ENCODE measurements around the gene RNASEH2A. TPM values are rescaled to one million over a fixed set of nuclear protein-coding genes. Genes with fewer than 3 reads are reported as not detected.
"Not testable (repeated sequence)": the region's sequence is repeated elsewhere in the genome, so short reads cannot be mapped to it uniquely, and the experiment has no call there.

The RNASEH2A gene
- total and polyA plus RNA-seq, 4 experiments from 2014 or later, result 10.5 to 23.5 (median 14.7) TPM

DNA sequence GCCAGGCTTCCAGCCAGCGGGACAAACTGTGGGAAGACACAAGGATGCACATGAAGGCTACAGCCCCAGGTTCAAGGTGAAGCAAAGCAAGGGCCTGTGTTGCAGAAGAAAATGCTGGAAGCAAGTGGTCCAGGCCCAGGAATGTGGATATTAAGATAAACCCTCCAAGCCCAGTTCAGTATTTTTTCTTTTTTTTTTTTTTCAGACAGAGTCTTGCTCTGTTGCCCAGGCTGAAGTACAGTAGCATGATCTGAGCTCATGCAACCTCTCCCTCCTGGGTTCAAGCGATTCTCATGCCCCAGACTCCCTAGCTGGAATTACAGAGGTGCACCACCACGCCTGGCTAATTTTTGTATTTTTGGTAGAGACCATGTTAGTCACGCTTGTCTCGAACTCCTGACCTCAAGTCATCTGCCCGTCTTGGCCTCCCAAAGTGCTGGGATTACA lies 9.2 kb upstream of the RNASEH2A start:
- no peak for DNase-seq
- H3K27ac Mint-ChIP-seq, result peak overlapping the region in 2 of 7 donors; percentile 98 to 99

DNA sequence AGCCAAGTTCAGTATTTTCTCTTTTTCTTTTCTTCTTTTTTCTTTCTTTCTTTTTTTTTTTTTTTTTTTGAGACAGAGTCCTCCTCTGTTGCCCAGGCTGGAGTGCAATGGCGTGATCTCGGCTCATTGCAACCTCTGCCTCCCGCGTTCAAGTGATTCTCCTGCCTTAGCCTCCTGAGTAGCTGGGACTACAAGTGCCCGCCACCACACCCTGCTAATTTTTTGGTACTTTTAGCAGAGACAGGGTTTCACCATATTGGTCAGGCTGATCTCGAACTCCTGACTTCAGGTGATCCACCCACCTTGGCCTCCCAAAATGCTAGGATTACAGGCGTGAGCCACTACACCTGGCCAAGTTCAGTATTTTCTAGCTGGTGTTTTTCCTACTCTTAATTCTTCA lies 8.8 kb upstream of the RNASEH2A start:
- peaks cover 30 to 60% (median 40%) of the 10 kb centered on the region in 4 donors for H3K4me1 Mint-ChIP-seq
- not testable (repeated sequence) for H3K27ac ChIP-seq (ENCODE audit: low read depth, low read length); H3K4me3 Mint-ChIP-seq; H3K27me3 ChIP-seq (ENCODE audit: insufficient read depth, low read length); H3K4me3 ChIP-seq (ENCODE audit: low read length in 2 of 2); H3K27ac Mint-ChIP-seq; H3K27me3 Mint-ChIP-seq; H3K9me3 ChIP-seq (ENCODE audit: control insufficient read depth in 1 of 2, low read length in 2 of 2); DNase-seq
- H3K9me3 Mint-ChIP-seq, result peaks cover 0 to 11% (median 0%) of the 10 kb centered on the region in 8 donors
- ChIA-PET POLR2A (ENCODE audit: partially characterized antibody) (interaction anchor here (2.6 to 20.0 kb wide), 4 partner anchors 10 to 75 kb away, joined by 11 to 1162 read pairs (median 22); partner anchors contain the start of genes HOOK2 and TNPO2), CTCF (ENCODE audit: partially characterized antibody) (interaction anchor here (0.7 to 17.4 kb wide), 10 partner anchors 8 to 330 kb away, joined by 3 to 906 read pairs (median 4); partner anchors contain the start of genes HOOK2 and RNASEH2A)
- H3K36me3 Mint-ChIP-seq, result peaks cover 7 to 30% of the 10 kb centered on the region in 2 donors
- H3K4me1 ChIP-seq (ENCODE audit: insufficient read depth, low read length), result peaks cover 48% of the 10 kb centered on the region
- peaks cover 14% of the 10 kb centered on the region for H3K36me3 ChIP-seq (ENCODE audit: insufficient read depth, low read length)
- intact Hi-C loops (cut with micrococcal nuclease), result loop anchor here (2.0 to 5.0 kb wide), 2 partner anchors 50 to 61 kb away; partner anchors contain the start of gene GET3

More for the DNA sequence above, 9.2 kb upstream of the RNASEH2A start:
- H3K36me3 Mint-ChIP-seq, result peaks cover 7 to 28% of the 10 kb centered on the region in 2 donors
- Histone ChIP-seq H3K4me3 (ENCODE audit: low read length in 2 of 2) (no peak overlapping the region), H3K27ac (ENCODE audit: low read depth, low read length) (no peak overlapping the region), H3K9me3 (ENCODE audit: control insufficient read depth in 1 of 2, low read length in 2 of 2) (no peaks in the 10 kb centered on the region), H3K36me3 (ENCODE audit: insufficient read depth, low read length) (peaks cover 14% of the 10 kb centered on the region), H3K4me1 (ENCODE audit: insufficient read depth, low read length) (peaks cover 43% of the 10 kb centered on the region), H3K27me3 (ENCODE audit: insufficient read depth, low read length) (no peaks in the 10 kb centered on the region)
- no peaks in the 10 kb centered on the region for H3K27me3 Mint-ChIP-seq
- peaks cover 25 to 56% (median 36%) of the 10 kb centered on the region in 4 donors for H3K4me1 Mint-ChIP-seq
- no peak overlapping the region for H3K4me3 Mint-ChIP-seq
- peaks cover 0 to 15% (median 0%) of the 10 kb centered on the region in 8 donors for H3K9me3 Mint-ChIP-seq
- POLR2A ChIA-PET (ENCODE audit: partially characterized antibody), result interaction anchor here (2.1 to 20.0 kb wide), 5 partner anchors 10 to 74 kb away, joined by 11 to 1162 read pairs (median 13); partner anchors contain the start of genes HOOK2 and TNPO2
- intact Hi-C loops (cut with micrococcal nuclease), result loop anchor here (2.0 to 5.0 kb wide), 2 partner anchors 50 to 60 kb away; partner anchors contain the start of gene GET3
- CTCF ChIA-PET (ENCODE audit: partially characterized antibody), result interaction anchor here (0.7 to 17.4 kb wide), 13 partner anchors 9 to 331 kb away, joined by 3 to 906 read pairs (median 4); partner anchors contain the start of genes CALR, GET3, HOOK2 and RNASEH2A

DNA sequence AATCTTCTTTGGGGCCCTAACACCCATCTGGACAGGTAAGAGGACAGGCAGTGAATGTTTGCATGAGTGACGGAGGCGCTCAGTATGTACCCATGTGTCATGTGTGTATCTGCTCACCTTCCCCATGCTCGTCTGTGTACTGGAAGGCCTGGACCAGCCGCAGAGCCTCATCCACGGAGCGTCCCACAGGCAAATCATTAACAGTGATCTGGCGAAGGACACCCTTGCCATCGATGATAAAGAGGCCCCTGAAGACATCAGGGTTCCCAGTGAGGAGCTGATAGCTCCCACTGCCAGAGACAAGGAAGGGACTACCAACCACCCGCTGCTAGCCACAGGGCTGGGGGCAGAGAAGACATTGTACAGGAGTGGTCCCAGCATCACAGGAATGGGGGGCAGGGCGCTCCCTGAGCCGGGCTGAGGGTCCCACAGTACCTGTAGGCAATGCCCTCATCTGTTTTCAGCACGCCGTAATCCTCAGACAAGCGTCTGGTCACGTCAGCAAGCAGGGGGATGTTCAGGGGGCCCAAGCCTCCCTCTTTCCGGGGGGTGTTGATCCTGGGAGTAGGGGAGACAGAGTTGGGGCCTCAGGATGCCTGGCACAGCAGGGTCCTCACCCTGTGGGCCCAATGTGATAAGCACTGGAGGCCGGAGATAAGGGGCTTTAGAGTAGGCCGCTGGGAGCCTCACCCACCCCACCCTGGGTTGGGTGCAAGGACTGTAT lies 6.5 kb upstream of the RNASEH2A start:
- Histone ChIP-seq H3K27ac (ENCODE audit: low read depth, low read length) (peak overlapping the region; percentile 67), H3K9me3 (ENCODE audit: control insufficient read depth in 1 of 2, low read length in 2 of 2) (no peaks in the 10 kb centered on the region), H3K27me3 (ENCODE audit: insufficient read depth, low read length) (no peaks in the 10 kb centered on the region), H3K36me3 (ENCODE audit: insufficient read depth, low read length) (peaks cover 14% of the 10 kb centered on the region), H3K4me1 (ENCODE audit: insufficient read depth, low read length) (peaks cover 39% of the 10 kb centered on the region), H3K4me3 (ENCODE audit: low read length in 2 of 2) (peak overlapping the region in 1 of 2 donors; percentile 65)
- Mint-ChIP-seq H3K27ac (peak overlapping the region in 2 of 7 donors; percentile 7 to 85), H3K9me3 (no peaks in the 10 kb centered on the region), H3K27me3 (no peaks in the 10 kb centered on the region), H3K4me1 (peaks cover 22 to 45% (median 33%) of the 10 kb centered on the region in 4 donors), H3K36me3 (peaks cover 4 to 22% of the 10 kb centered on the region in 2 donors), H3K4me3 (peak overlapping the region; percentile 85 to 92 (median 90))
- ChIA-PET CTCF (ENCODE audit: partially characterized antibody) (interaction anchor here (0.9 to 17.4 kb wide), 3 partner anchors 29 to 63 kb away, joined by 3 to 906 read pairs (median 15); partner anchors contain the start of genes GET3 and HOOK2), POLR2A (ENCODE audit: partially characterized antibody) (interaction anchor here (1.0 to 20.0 kb wide), 6 partner anchors 7 to 118 kb away, joined by 3 to 1162 read pairs (median 6); partner anchors contain the start of genes DHPS, HOOK2 and JUNB)
- intact Hi-C loops (cut with micrococcal nuclease), result loop anchor here (5.0 kb wide), 1 partner anchor 47 kb away; no protein-coding TSS in a partner anchor
- no peak for DNase-seq

DNA sequence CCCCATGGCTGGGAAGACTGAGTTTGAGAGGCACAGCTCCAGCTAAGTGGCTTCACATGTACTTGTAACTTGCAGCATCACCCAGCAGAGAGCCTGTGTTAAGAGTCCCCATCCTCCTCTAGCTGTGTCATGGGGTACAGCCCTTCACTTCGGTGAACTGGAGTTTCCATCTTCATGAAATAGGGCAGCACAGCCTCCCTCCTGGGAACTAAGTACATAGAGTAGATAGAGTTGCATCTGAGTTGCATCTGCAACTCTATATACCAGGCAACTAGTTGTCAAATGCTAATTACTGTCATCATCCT lies 6.0 kb upstream of the RNASEH2A start:
- Histone ChIP-seq H3K4me3 (ENCODE audit: low read length in 2 of 2) (peak overlapping the region; percentile 65 to 78), H3K27me3 (ENCODE audit: insufficient read depth, low read length) (no peaks in the 10 kb centered on the region), H3K36me3 (ENCODE audit: insufficient read depth, low read length) (peaks cover 14% of the 10 kb centered on the region), H3K9me3 (ENCODE audit: control insufficient read depth in 1 of 2, low read length in 2 of 2) (no peaks in the 10 kb centered on the region), H3K27ac (ENCODE audit: low read depth, low read length) (peak overlapping the region; percentile 67), H3K4me1 (ENCODE audit: insufficient read depth, low read length) (peaks cover 34% of the 10 kb centered on the region)
- Mint-ChIP-seq H3K36me3 (peaks cover 4 to 22% of the 10 kb centered on the region in 2 donors), H3K27me3 (no peaks in the 10 kb centered on the region), H3K9me3 (no peaks in the 10 kb centered on the region), H3K4me1 (peaks cover 22 to 43% (median 33%) of the 10 kb centered on the region in 4 donors), H3K27ac (peak overlapping the region; percentile 67 to 90 (median 81)), H3K4me3 (peak overlapping the region; percentile 85 to 92 (median 90))
- ChIA-PET CTCF (ENCODE audit: partially characterized antibody) (interaction anchor here (3.3 to 17.4 kb wide), 2 partner anchors 30 to 47 kb away, joined by 15 to 906 read pairs; partner anchors contain the start of gene HOOK2), POLR2A (ENCODE audit: partially characterized antibody) (interaction anchor here (0.8 to 20.0 kb wide), 7 partner anchors 8 to 119 kb away, joined by 3 to 1162 read pairs (median 4); partner anchors contain the start of genes DHPS, GCDH, HOOK2 and JUNB)
- no peak for DNase-seq
- intact Hi-C loops (cut with micrococcal nuclease), result no loop called here

DNA sequence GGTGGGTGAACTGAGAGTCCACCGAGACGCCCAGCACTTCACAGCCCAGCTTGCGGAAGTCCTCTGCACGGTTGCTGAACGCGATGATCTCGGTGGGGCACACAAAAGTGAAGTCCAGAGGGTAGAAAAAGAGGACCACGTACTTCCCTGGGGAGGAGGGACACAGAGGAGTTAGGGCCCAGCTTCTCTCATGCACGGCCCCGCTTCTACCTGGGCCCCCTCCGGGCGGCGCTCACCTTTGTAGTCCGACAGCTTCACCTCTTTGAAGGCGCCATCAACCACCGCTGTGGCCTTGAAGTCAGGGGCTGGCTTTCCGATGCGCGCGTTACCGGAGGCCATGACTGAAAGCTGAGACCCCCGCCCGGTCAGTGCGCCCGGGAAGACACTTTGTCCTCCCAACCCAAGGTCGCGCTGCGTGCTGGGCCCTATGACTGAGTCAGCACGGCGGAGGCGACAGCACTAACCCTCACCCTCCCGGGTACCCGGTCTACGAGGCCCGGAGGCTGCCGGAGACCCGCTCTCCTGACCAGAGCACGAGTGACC lies 5.4 kb upstream of the RNASEH2A start:
- Mint-ChIP-seq H3K4me1 (peaks cover 19 to 39% (median 30%) of the 10 kb centered on the region in 4 donors), H3K27ac (peak overlapping the region; percentile 67 to 90 (median 81)), H3K9me3 (no peaks in the 10 kb centered on the region), H3K4me3 (peak overlapping the region; percentile 85 to 92 (median 90)), H3K36me3 (peaks cover 4 to 22% of the 10 kb centered on the region in 2 donors), H3K27me3 (no peaks in the 10 kb centered on the region)
- peaks cover 14% of the 10 kb centered on the region for H3K36me3 ChIP-seq (ENCODE audit: insufficient read depth, low read length)
- CTCF ChIA-PET (ENCODE audit: partially characterized antibody), result interaction anchor here (1.4 to 17.4 kb wide), 3 partner anchors 30 to 58 kb away, joined by 3 to 906 read pairs (median 15); partner anchors contain the start of gene HOOK2
- POLR2A ChIA-PET (ENCODE audit: partially characterized antibody), result interaction anchor here (0.6 to 20.0 kb wide), 8 partner anchors 8 to 120 kb away, joined by 3 to 1162 read pairs (median 6); partner anchors contain the start of genes DHPS, GCDH, GET3 and HOOK2
- peak overlapping the region; percentile 65 to 78 for H3K4me3 ChIP-seq (ENCODE audit: low read length in 2 of 2)
- intact Hi-C loops (cut with micrococcal nuclease), result no loop called here
- peaks cover 32% of the 10 kb centered on the region for H3K4me1 ChIP-seq (ENCODE audit: insufficient read depth, low read length)
- peak overlapping the region; percentile 67 for H3K27ac ChIP-seq (ENCODE audit: low read depth, low read length)
- DNase-seq, result peak in 1 of 5 donors; percentile 27
- H3K27me3 ChIP-seq (ENCODE audit: insufficient read depth, low read length), result no peaks in the 10 kb centered on the region
- H3K9me3 ChIP-seq (ENCODE audit: control insufficient read depth in 1 of 2, low read length in 2 of 2), result no peaks in the 10 kb centered on the region

DNA sequence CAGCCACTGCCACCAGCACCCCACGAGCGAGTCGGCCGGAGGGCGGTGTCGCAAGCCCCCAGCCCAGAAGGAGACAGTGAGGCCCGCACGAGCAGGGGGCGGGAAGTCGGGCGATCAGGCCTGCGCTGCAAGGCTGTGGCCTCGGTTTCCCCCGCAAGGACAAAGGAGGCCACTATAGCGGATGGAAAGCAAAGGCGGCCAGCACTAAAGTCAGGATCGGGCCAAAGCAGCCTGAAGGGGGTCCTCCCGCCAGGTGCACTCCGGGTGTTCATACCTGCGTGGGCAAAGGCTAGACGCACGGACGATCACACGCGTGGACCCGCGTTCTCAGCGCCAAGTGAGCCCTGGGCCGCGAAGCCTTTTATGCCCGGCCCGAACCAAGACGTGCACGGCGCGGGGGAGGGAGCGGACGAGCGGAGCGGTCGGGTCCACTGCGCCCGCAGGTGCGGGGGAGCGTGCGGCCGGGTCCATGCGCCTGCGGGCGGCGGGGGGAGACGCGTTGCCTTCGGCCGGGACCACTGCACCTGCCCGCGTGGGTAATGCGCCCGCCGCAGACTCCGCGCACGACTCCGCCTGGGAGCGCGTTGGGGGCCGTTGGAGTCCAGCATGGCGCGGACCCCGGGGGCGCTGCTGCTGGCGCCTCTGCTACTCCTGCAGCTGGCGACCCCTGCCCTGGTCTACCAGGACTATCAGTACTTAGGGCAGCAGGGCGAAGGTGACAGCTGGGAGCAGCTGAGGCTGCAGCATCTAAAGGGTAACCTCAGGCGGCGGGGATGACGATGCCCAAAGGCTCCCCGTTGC lies 4.7 kb upstream of the RNASEH2A start, which contains the start of the genes PRDX2 and THSD8:
TSS of gene PRDX2 (minus strand) at position 335 of the 801 bp plus-strand sequence. CDS start 539 bp downstream, outside the sequence.
TSS of gene THSD8 (plus strand) at position 604 of the 801 bp plus-strand sequence. CDS start at position 607, 3 bp downstream.
- peak; percentile 57 to 77 (median 72) for DNase-seq
- ChIA-PET CTCF (ENCODE audit: partially characterized antibody) (interaction anchor here (0.8 to 17.4 kb wide), 8 partner anchors 9 to 124 kb away, joined by 3 to 906 read pairs (median 6); partner anchors contain the start of gene HOOK2), POLR2A (ENCODE audit: partially characterized antibody) (interaction anchor here (0.6 to 20.0 kb wide), 9 partner anchors 9 to 121 kb away, joined by 3 to 1162 read pairs (median 4); partner anchors contain the start of genes DHPS, GCDH, GET3 and HOOK2)
- H3K27ac ChIP-seq (ENCODE audit: low read depth, low read length), result peak within 1 kb of the TSS; percentile 67
- H3K27ac Mint-ChIP-seq, result peak within 1 kb of the TSS; percentile 67 to 91 (median 81)
- no peaks in the 10 kb centered on the region for H3K9me3 Mint-ChIP-seq
- no peaks in the 10 kb centered on the region for H3K27me3 Mint-ChIP-seq
- H3K36me3 Mint-ChIP-seq, result peaks cover under 1 to 19% of the 10 kb centered on the region in 2 donors
- no peaks in the 10 kb centered on the region for H3K27me3 ChIP-seq (ENCODE audit: insufficient read depth, low read length)
- no peaks in the 10 kb centered on the region for H3K9me3 ChIP-seq (ENCODE audit: control insufficient read depth in 1 of 2, low read length in 2 of 2)
- H3K4me3 ChIP-seq (ENCODE audit: low read length in 2 of 2), result peak within 1 kb of the TSS; percentile 65 to 78
- H3K36me3 ChIP-seq (ENCODE audit: insufficient read depth, low read length), result peaks cover 14% of the 10 kb centered on the region
- H3K4me1 Mint-ChIP-seq, result peaks cover 17 to 39% (median 30%) of the 10 kb centered on the region in 4 donors
- intact Hi-C loops (cut with micrococcal nuclease), result no loop called here
- H3K4me3 Mint-ChIP-seq, result peak within 1 kb of the TSS; percentile 85 to 92 (median 90)
- H3K4me1 ChIP-seq (ENCODE audit: insufficient read depth, low read length), result peaks cover 30% of the 10 kb centered on the region

Measured in CD4-positive, alpha-beta memory T cell (primary cell).